GM12873 (cell line): ENCODE measurements around the gene CHAF1B.
A peak's percentile ranks its signal among the peaks of the same experiment; 100 is the strongest.

Experiments
- CTCF ChIP-seq: IDR thresholded peaks from 2 replicates; pipeline ENCODE4 v1.5.1; 2012; ENCODE audit warnings: low read depth, mild to moderate bottlenecking, moderate library complexity, low read length, control low read depth; ENCODE audit not compliant: insufficient read depth; ENCODE audit errors: missing control alignments

The CHAF1B gene

GRCh38 chr21:36379251-36379650 is 5.9 kb upstream of the CHAF1B start:
- TF ChIP-seq CTCF: no peak

- no peak for TF ChIP-seq CTCF
Measured at GRCh38 chr21:36381841-36382589, 3.2 kb upstream of the CHAF1B start.

- no peak for TF ChIP-seq CTCF
Measured at GRCh38 chr21:36384885-36385232, 333 bp upstream of the CHAF1B start.

GRCh38 chr21:36386031-36386642 is 945 bp downstream of the CHAF1B start:
- no peak for TF ChIP-seq CTCF

GRCh38 chr21:36388096-36388495 is 2.9 kb downstream of the CHAF1B start:
- TF ChIP-seq CTCF: no peak

GRCh38 chr21:36388835-36389234 is 3.6 kb downstream of the CHAF1B start:
- TF ChIP-seq CTCF: peak; percentile 47

- no peak for TF ChIP-seq CTCF
Measured at GRCh38 chr21:36395353-36396111, 10.3 kb downstream of the CHAF1B start.
